DMS79 (cell line): Measurements from ENCODE around the gene EIF3K.
"Not testable (repeated sequence)": the region's sequence is repeated elsewhere in the genome, so short reads cannot be mapped to it uniquely, and the experiment has no call there.

ENCODE experiments used
- DNase-seq: peaks from one replicate; lab custom pipeline; 2025; lab: John Stamatoyannopoulos, UW

EIF3K gene

GRCh38 chr19:38617764-38618589 is 1.0 kb upstream of the EIF3K start, which contains the start of gene MAP4K1:
TSS of gene MAP4K1 (minus strand) at chr19:38617953. CDS start at chr19:38617895, 58 bp downstream.
- peak; percentile 13 for DNase-seq

- no peak for DNase-seq
Observed at GRCh38 chr19:38619361-38620174, 580 bp downstream of the EIF3K start.

GRCh38 chr19:38624822-38625221 is 5.8 kb downstream of the EIF3K start:
- no peak for DNase-seq

GRCh38 chr19:38626401-38626800 is 7.4 kb downstream of the EIF3K start:
- no peak for DNase-seq

GRCh38 chr19:38629568-38629967 is 10.6 kb downstream of the EIF3K start:
- DNase-seq, result no peak

- DNase-seq, result not testable (repeated sequence)
Observed at GRCh38 chr19:38631301-38631700, 12.3 kb downstream of the EIF3K start.

- DNase-seq, result not testable (repeated sequence)
Observed at GRCh38 chr19:38631811-38632475, 13.0 kb downstream of the EIF3K start.

- DNase-seq, result no peak
Observed at GRCh38 chr19:38632476-38633213, 13.7 kb downstream of the EIF3K start.

- DNase-seq, result peak; percentile 3
Observed at GRCh38 chr19:38634757-38635482, 15.9 kb downstream of the EIF3K start.

- no peak for DNase-seq
Observed at GRCh38 chr19:38635483-38636399, 16.8 kb downstream of the EIF3K start.

- no peak for DNase-seq
Observed at GRCh38 chr19:38638461-38638860, 19.5 kb downstream of the EIF3K start.

GRCh38 chr19:38639679-38640078 is 20.7 kb downstream of the EIF3K start:
- no peak for DNase-seq

- DNase-seq, result no peak
Observed at GRCh38 chr19:38640368-38640767, 21.4 kb downstream of the EIF3K start.

- DNase-seq, result no peak
Observed at GRCh38 chr19:38642176-38642575, 23.2 kb downstream of the EIF3K start.

- no peak for DNase-seq
Observed at GRCh38 chr19:38644719-38645118, 25.7 kb downstream of the EIF3K start.

- peak; percentile 90 for DNase-seq
Observed at GRCh38 chr19:38647368-38647965, 28.5 kb downstream of the EIF3K start, which contains the start of gene ACTN4. TSS of gene ACTN4 (plus strand) at chr19:38647649. CDS start at chr19:38647746, 97 bp downstream.

- DNase-seq, result no peak
Observed at GRCh38 chr19:38647966-38648768, 29.2 kb downstream of the EIF3K start.

- no peak for DNase-seq
Observed at GRCh38 chr19:38648769-38649304, 29.8 kb downstream of the EIF3K start.
